HepG2 (cell line): ENCODE data around the gene CDNF. TPM values are rescaled to one million over a fixed set of nuclear protein-coding genes. Genes with fewer than 3 reads are reported as not detected.

ENCODE experiments used
- ATAC-seq: fragments of 200-7000 bp; cut with Tn5 transposase; 3 replicates; pipeline ENCODE4 v1.9.1; 2020; ENCODE audit warnings: mild to moderate bottlenecking, moderate library complexity
- BruUV-seq: library from RNA; stranded (reverse); fragments of 400-500 nt; replicated peaks from 2 replicates; lab custom pipeline; 2021; lab: Mats Ljungman, UMichigan
- CTCF ChIA-PET: fragments of 300-600 bp; formaldehyde crosslinking; extraction: SDS; loops from one replicate; lab custom pipeline; 2021; ENCODE audit warnings: low total read pairs, inconsistent platforms, low intra/inter-chr PET ratio; lab: Yijun Ruan, JAX
- POLR2A ChIA-PET: fragments of 350-600 bp; sonication (Branson Sonifier 250); formaldehyde crosslinking; loops from one replicate; lab custom pipeline; 2020; ENCODE audit warnings: antibody characterized with exemption, inconsistent platforms; lab: Yijun Ruan, JAX
- DNase-seq: peaks from one replicate; pipeline ENCODE4 v3.0.0-alpha.2; 2015; ENCODE audit warnings: low spot score
- FAIRE-seq: peaks from 3 replicates; lab custom pipeline; 2011; peaks lifted over from hg19 to GRCh38; lab: Jason Lieb, UNC
- H2AFZ ChIP-seq: one replicate; pipeline ENCODE4 v1.6.1; 2011; ENCODE audit warnings: low read length, inconsistent platforms
- H3K27ac ChIP-seq: fragments of 300-600 bp; 3 replicates; pipeline ENCODE4 v1.8.0; 2011; ENCODE audit warnings: mixed run types, mild to moderate bottlenecking, mixed read lengths, low read length, inconsistent platforms; ENCODE audit not compliant: insufficient read depth; ENCODE audit errors: extremely low read length
- H3K27me3 ChIP-seq, 2 experiments: fragments of 200-600 bp in 1 of 2; 2 replicates in 1 of 2; 3 replicates in 1 of 2; pipeline versions ENCODE4 v1.6.0 to v1.8.0; 2011; ENCODE audit warnings: low read length in 2 of 2, mild to moderate bottlenecking in 2 of 2, moderate library complexity in 2 of 2, inconsistent platforms in 1 of 2; ENCODE audit not compliant: insufficient read depth in 2 of 2, control insufficient read depth in 1 of 2
- H3K36me3 ChIP-seq, 2 experiments: fragments of 200-600 bp in 1 of 2; replicated peaks in 1 of 2; 2 replicates in 1 of 2; 3 replicates in 1 of 2; pipeline versions ENCODE4 v1.5.1 to v1.8.0; 2011; ENCODE audit warnings: low read length in 2 of 2, inconsistent platforms in 1 of 2; ENCODE audit not compliant: insufficient read depth in 2 of 2, control insufficient read depth in 1 of 2
- H3K4me1 ChIP-seq: 2 replicates; pipeline ENCODE4 v1.5.1; 2012; ENCODE audit warnings: low read length, inconsistent platforms; ENCODE audit not compliant: insufficient read depth
- H3K4me2 ChIP-seq: 2 replicates; pipeline ENCODE4 v1.6.0; 2011; ENCODE audit warnings: low read depth, low read length, inconsistent platforms
- H3K4me3 ChIP-seq, 3 experiments: fragments of 200-600 bp in 1 of 3; sonication (generic), shearing (Covaris generic) in 1 of 3; replicated peaks in 1 of 3; 2 replicates each; pipeline ENCODE4 v1.5.1; 2011 to 2016; ENCODE audit warnings: low read length in 3 of 3, inconsistent platforms in 2 of 3, low read depth in 2 of 3, mild to moderate bottlenecking in 2 of 3, control low read depth in 1 of 3, mixed read lengths in 1 of 3; ENCODE audit not compliant: insufficient read depth in 1 of 3
- H3K79me2 ChIP-seq: one replicate; pipeline ENCODE4 v1.6.1; 2011; ENCODE audit warnings: low read length, inconsistent platforms; ENCODE audit not compliant: insufficient read depth
- H3K9ac ChIP-seq: 2 replicates; pipeline ENCODE4 v1.6.0; 2011; ENCODE audit warnings: mild to moderate bottlenecking, low read depth, low read length, inconsistent platforms; ENCODE audit not compliant: insufficient read depth
- H3K9me3 ChIP-seq: 2 replicates; pipeline ENCODE4 v1.5.1; 2012; ENCODE audit warnings: mild to moderate bottlenecking, low read length
- H4K20me1 ChIP-seq: 2 replicates; pipeline ENCODE4 v1.6.0; 2011; ENCODE audit warnings: inconsistent platforms, mild to moderate bottlenecking, low read length, moderate library complexity; ENCODE audit not compliant: insufficient read depth
- ATF1 ChIP-seq: IDR thresholded peaks from 2 replicates; pipeline ENCODE4 v1.6.1; 2016; ENCODE audit warnings: mild to moderate bottlenecking, control low read depth
- ELF1 ChIP-seq: sonication (generic); formaldehyde crosslinking; IDR thresholded peaks from 2 replicates; pipeline ENCODE4 v1.4.0; 2020; ENCODE audit warnings: missing genetic modification reagents
- HNF1B ChIP-seq: sonication (generic); formaldehyde crosslinking; IDR thresholded peaks from 2 replicates; pipeline ENCODE4 v1.5.1; 2020; ENCODE audit warnings: mild to moderate bottlenecking, moderate library complexity, missing genetic modification reagents
- MAFF ChIP-seq: IDR thresholded peaks from 2 replicates; pipeline ENCODE4 v1.6.1; 2011; ENCODE audit warnings: low read depth, low read length, improper control_type of control experiment
- MAFK ChIP-seq, 2 experiments: IDR thresholded peaks in 1 of 2; conservative IDR thresholded peaks in 1 of 2; 2 replicates each; pipeline ENCODE4 v1.6.1; 2011; ENCODE audit warnings: improper control_type of control experiment in 2 of 2, low read length in 2 of 2
- MIXL1 ChIP-seq: IDR thresholded peaks from 2 replicates; pipeline ENCODE4 v1.6.1; 2016
- RXRB ChIP-seq: IDR thresholded peaks from 2 replicates; pipeline ENCODE4 v1.6.1; 2016; ENCODE audit warnings: borderline replicate concordance, missing genetic modification reagents, missing compliant biosample characterization
- ZNF121 ChIP-seq: sonication (generic); formaldehyde crosslinking; IDR thresholded peaks from 2 replicates; pipeline ENCODE4 v1.5.0; 2020; ENCODE audit warnings: mild to moderate bottlenecking, missing genetic modification reagents
- ZNF670 ChIP-seq: sonication (generic); formaldehyde crosslinking; IDR thresholded peaks from 2 replicates; pipeline ENCODE4 v1.8.0; 2022; ENCODE audit warnings: mild to moderate bottlenecking, missing genetic modification reagents, borderline replicate concordance
- WGBS: methylation state at CpG from one replicate; pipeline ENCODE4 v1.1.6; 2017; ENCODE audit warnings: low lambda C conversion rate; 5-methylcytosine and 5-hydroxymethylcytosine counted together
- in situ Hi-C: cut with HindIII; loops from 2 replicates; pipeline ENCODE4 v1.10.0; 2017; ENCODE audit warnings: low pct_unique_long_range_greater_than_20kb; ENCODE audit not compliant: extremely low pct_ligation_motif_present
- intact Hi-C: fragments of 100-400 bp; cut with micrococcal nuclease; formaldehyde crosslinking; loops from one replicate; pipeline ENCODE4 v1.10.0; 2022; ENCODE audit not compliant: unreplicated experiment
- polyA plus RNA-seq, 8 experiments: library from polyadenylated mRNA; depleted of rRNA in 3 of 8; stranded (reverse) in 7 of 8; unstranded in 1 of 8; fragments of >200 nt; fragmentation: Illumina TruSeq in 4 of 8; extraction: Trizol in 4 of 8; gene quantifications; 2 replicates each; pipeline versions ENCODE4 v1.2.1 to v1.2.3, GENCODE V29; 2011 to 2016; ENCODE audit warnings: low read depth in 4 of 8, missing spikeins in 1 of 8, mixed read lengths in 1 of 8; ENCODE audit not compliant: insufficient read depth in 1 of 8
- total RNA-seq, 5 experiments: library from RNA; depleted of rRNA; stranded (reverse); fragments of >200 nt; fragmentation: Illumina TruSeq; extraction: Trizol; gene quantifications; 2 replicates each; pipeline ENCODE4 v1.2.3, GENCODE V29; 2016; ENCODE audit warnings: low read depth in 1 of 5

Gene CDNF
- total and polyA plus RNA-seq, 2 of the 13 experiments (the other 11 are each of a cell fraction or from before 2014, with no cell fraction given) = 0.29 to 0.33 TPM

- TF ChIP-seq MAFK (conservative IDR thresholded peaks at IDR 0.05 in 1 of 2, IDR thresholded peaks at IDR 0.05 in 1 of 2; ENCODE audit: low read length in 2 of 2) (peak; percentile 26 to 59; a peak in 2 of 4 replicates), MIXL1 (CRISPR knock-in tag) (no peak), RXRB (CRISPR knock-in tag) (no peak), MAFF (peak; percentile 43; the same call in 1 of the 2 replicates)
- ATAC-seq = no peak
- no peaks in the 10 kb centered on the region for H3K9me3 ChIP-seq
- H3K36me3 ChIP-seq = peaks cover 13 to 43% of the 10 kb centered on the region in 2 experiments
- H3K27ac ChIP-seq = no peak overlapping the region
- H3K79me2 ChIP-seq = peaks cover 25% of the 10 kb centered on the region
- no peaks in the 10 kb centered on the region; a peak in 1 of 5 replicates for H3K27me3 ChIP-seq
- in situ Hi-C loops = no loop called here
- FAIRE-seq = no peak
- CTCF ChIA-PET = no interaction called here
- peaks cover 17% of the 10 kb centered on the region for H3K4me1 ChIP-seq
- BruUV-seq = no TSS peak
- intact Hi-C loops = no loop called here
- no peak overlapping the region for H2AFZ ChIP-seq
- H3K4me3 ChIP-seq = no peak overlapping the region; a peak in 2 of 6 replicates
- peaks cover 4% of the 10 kb centered on the region; the same call in 1 of the 2 replicates for H4K20me1 ChIP-seq
- H3K9ac ChIP-seq = no peak overlapping the region
- DNase-seq = no peak
- peak overlapping the region; percentile 82; the same call in 1 of the 2 replicates for H3K4me2 ChIP-seq
- WGBS = 96% methylated on average over 2 of the region's 2 CpGs
- POLR2A ChIA-PET = no interaction called here
Observed at GRCh38 chr10:14840178-14840577, 2.3 kb upstream of the CDNF start.

DNA sequence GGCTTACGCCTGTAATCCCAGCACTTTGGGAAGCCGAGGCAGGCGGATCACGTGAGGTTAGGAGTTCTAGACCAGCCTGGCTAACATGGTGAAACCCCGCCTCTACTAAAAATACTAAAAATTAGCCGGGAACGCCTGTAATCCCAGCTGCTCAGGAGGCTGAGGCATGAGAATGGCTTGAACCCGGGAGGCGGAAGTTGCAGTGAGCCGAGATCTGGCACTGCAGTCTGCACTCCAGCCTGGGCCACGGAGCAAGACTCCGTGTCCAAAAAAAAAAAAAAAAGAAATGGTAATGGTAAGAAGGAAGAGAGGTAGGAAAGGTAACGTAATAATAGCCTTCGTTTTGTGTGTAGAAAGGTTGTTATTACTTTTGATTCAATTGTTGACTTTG is 1.5 kb upstream of the CDNF start:
- peaks cover 13 to 36% of the 10 kb centered on the region in 2 experiments for H3K36me3 ChIP-seq
- ATAC-seq = no peak
- H3K9me3 ChIP-seq = no peaks in the 10 kb centered on the region
- TF ChIP-seq ELF1 (CRISPR knock-in tag) = no peak
- TF ChIP-seq ZNF121 = peak; percentile 60
- peak; percentile 32; the same call in 1 of the 2 replicates for TF ChIP-seq ZNF670 (CRISPR knock-in tag)
- TF ChIP-seq ATF1 (CRISPR knock-in tag) = 0 out of 2 replicates have a peak, but pooled peaks have one; percentile 9
- TF ChIP-seq HNF1B (CRISPR knock-in tag) = peak; percentile 54; the same call in 1 of the 2 replicates
- H4K20me1 ChIP-seq = peaks cover 4% of the 10 kb centered on the region; the same call in 1 of the 2 replicates
- intact Hi-C loops = loop anchor here (1.0 to 10.0 kb wide), 5 partner anchors 39 to 342 kb away; partner anchors contain the start of genes DCLRE1C, MEIG1 and SUV39H2
- BruUV-seq = no TSS peak
- CTCF ChIA-PET = no interaction called here
- in situ Hi-C loops = no loop called here
- peak overlapping the region; percentile 92 for H3K9ac ChIP-seq
- peak overlapping the region; percentile 79 to 98 (median 93) for H3K4me3 ChIP-seq
- POLR2A ChIA-PET = interaction anchor here (1.5 to 3.7 kb wide), 2 partner anchors 12 to 39 kb away, joined by 4 to 54 read pairs; partner anchors contain the start of gene SUV39H2
- peaks cover 17% of the 10 kb centered on the region for H3K4me1 ChIP-seq
- peaks cover 25% of the 10 kb centered on the region for H3K79me2 ChIP-seq
- no peak overlapping the region for H2AFZ ChIP-seq
- 2% methylated on average over 14 of the region's 14 CpGs for WGBS
- DNase-seq = no peak
- peak overlapping the region; percentile 82 for H3K4me2 ChIP-seq
- no peak for FAIRE-seq
- peak overlapping the region; percentile 83 for H3K27ac ChIP-seq
- no peaks in the 10 kb centered on the region; a peak in 1 of 5 replicates for H3K27me3 ChIP-seq
